Neural progenitor cell (in vitro differentiated cells): ENCODE results near the gene CXCL6.

Experiments
- EZH2 ChIP-seq: fragments of 200-600 bp; sonication (generic); IDR thresholded peaks from 2 replicates; pipeline ENCODE4 v1.6.1; 2017; ENCODE audit warnings: antibody characterized with exemption, mild to moderate bottlenecking, moderate library complexity
- TF ChIP-seq, protein P1 (sequence below): fragments of 200-600 bp; sonication (generic); IDR thresholded peaks from 2 replicates; pipeline ENCODE4 v1.5.1; 2017; ENCODE audit warnings: antibody characterized with exemption, mild to moderate bottlenecking

GRCh38 chr4:73847526-73848182 is 11.2 kb downstream of the CXCL6 start:
- TF ChIP-seq, protein P1, sequence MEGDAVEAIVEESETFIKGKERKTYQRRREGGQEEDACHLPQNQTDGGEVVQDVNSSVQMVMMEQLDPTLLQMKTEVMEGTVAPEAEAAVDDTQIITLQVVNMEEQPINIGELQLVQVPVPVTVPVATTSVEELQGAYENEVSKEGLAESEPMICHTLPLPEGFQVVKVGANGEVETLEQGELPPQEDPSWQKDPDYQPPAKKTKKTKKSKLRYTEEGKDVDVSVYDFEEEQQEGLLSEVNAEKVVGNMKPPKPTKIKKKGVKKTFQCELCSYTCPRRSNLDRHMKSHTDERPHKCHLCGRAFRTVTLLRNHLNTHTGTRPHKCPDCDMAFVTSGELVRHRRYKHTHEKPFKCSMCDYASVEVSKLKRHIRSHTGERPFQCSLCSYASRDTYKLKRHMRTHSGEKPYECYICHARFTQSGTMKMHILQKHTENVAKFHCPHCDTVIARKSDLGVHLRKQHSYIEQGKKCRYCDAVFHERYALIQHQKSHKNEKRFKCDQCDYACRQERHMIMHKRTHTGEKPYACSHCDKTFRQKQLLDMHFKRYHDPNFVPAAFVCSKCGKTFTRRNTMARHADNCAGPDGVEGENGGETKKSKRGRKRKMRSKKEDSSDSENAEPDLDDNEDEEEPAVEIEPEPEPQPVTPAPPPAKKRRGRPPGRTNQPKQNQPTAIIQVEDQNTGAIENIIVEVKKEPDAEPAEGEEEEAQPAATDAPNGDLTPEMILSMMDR = no peak
- TF ChIP-seq EZH2 = no peak
